ENCODE measurements around the gene SLC24A4. TPM values are rescaled to one million over a fixed set of nuclear protein-coding genes. Genes with fewer than 3 reads are reported as not detected.
"Not testable (repeated sequence)": the region's sequence is repeated elsewhere in the genome, so short reads cannot be mapped to it uniquely, and the experiment has no call there.

The SLC24A4 gene
- total RNA-seq, 2 experiments from 2014 or later, result not detected

- DNase-seq; POLR2A ChIA-PET; H3K9me3 Mint-ChIP-seq; H3K4me3 Mint-ChIP-seq; H3K27me3 Mint-ChIP-seq; H3K27ac Mint-ChIP-seq; H3K36me3 Mint-ChIP-seq (ENCODE audit: low read depth): not testable (repeated sequence)
- CTCF ChIA-PET, result interaction anchor here (0.7 kb wide), 2 partner anchors 328 to 417 kb away, joined by 3 to 4 read pairs; no protein-coding TSS in a partner anchor
- H3K4me1 Mint-ChIP-seq, result peaks cover 60% of the 10 kb centered on the region
These were observed 213.3 kb downstream of the SLC24A4 start for GRCh38 chr14:92536231-92536630.

DNA sequence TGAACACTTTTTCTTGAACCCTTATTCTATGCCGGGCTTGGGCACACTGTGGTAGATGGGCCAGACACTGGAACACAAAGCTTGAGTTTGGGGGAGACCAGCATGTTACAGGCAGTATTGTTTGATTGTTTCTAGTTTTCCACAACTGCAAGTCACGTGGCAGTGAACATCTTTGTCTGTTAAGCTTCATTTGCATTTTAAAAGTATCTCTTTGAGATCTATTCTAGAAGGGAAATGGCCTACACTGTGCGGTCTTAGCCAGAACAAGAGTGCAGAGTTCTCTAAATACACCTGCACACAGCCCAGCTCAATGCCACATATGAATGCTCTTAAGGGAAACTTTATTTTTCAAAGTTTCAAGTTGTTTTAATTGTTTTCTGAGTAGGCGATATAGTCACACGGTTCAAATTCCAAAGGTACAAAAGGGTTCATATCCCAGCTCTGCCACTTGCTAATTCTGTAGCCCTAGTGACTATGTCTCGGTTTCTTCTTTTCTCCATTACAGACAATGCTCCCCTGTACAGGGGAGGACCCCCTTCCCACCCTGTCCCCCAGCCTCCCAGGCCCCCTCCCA, 215.5 kb downstream of the SLC24A4 start:
- H3K4me3 Mint-ChIP-seq, result no peak overlapping the region
- H3K27me3 Mint-ChIP-seq, result peaks cover 1% of the 10 kb centered on the region
- H3K36me3 Mint-ChIP-seq (ENCODE audit: low read depth), result peaks cover 5% of the 10 kb centered on the region
- peaks cover 48% of the 10 kb centered on the region for H3K4me1 Mint-ChIP-seq
- no peak overlapping the region for H3K27ac Mint-ChIP-seq
- CTCF ChIA-PET, result interaction anchor here (0.6 to 1.4 kb wide), 3 partner anchors 9 to 445 kb away, joined by 3 read pairs; no protein-coding TSS in a partner anchor
- H3K9me3 Mint-ChIP-seq, result peaks cover 2% of the 10 kb centered on the region
- DNase-seq, result no peak
- POLR2A ChIA-PET, result no interaction called here

DNA sequence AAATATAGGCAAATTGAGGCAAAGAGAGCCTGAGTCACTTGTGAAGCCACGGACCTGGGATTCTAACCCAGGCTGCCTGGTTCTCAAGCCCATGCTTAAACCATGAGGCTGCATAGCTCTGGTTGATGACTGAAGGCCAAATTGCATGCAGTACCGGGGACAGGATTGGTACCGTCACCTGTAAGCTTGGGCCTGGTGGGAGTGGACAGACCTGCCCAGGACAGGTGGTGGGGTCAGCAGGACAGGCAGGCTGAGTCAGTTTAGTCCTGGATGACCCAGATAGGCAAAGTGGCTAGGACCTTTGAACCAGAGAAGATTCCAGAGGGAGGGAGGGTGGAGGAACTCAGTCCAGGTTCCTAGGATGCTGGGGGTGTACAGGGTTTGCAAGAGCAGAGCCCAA, 216.5 kb downstream of the SLC24A4 start:
- no peak overlapping the region for H3K4me3 Mint-ChIP-seq
- peaks cover 1% of the 10 kb centered on the region for H3K27me3 Mint-ChIP-seq
- peaks cover 2% of the 10 kb centered on the region for H3K9me3 Mint-ChIP-seq
- H3K27ac Mint-ChIP-seq, result no peak overlapping the region
- peaks cover 47% of the 10 kb centered on the region for H3K4me1 Mint-ChIP-seq
- ChIA-PET POLR2A (no interaction called here), CTCF (interaction anchor here (1.1 to 1.4 kb wide), 2 partner anchors 10 to 16 kb away, joined by 3 to 4 read pairs; no protein-coding TSS in a partner anchor)
- no peak for DNase-seq
- H3K36me3 Mint-ChIP-seq (ENCODE audit: low read depth), result peaks cover 5% of the 10 kb centered on the region

- Mint-ChIP-seq H3K36me3 (ENCODE audit: low read depth) (peaks cover 5% of the 10 kb centered on the region), H3K9me3 (peaks cover 2% of the 10 kb centered on the region), H3K27me3 (peaks cover 1% of the 10 kb centered on the region), H3K27ac (no peak overlapping the region), H3K4me1 (peaks cover 43% of the 10 kb centered on the region), H3K4me3 (no peak overlapping the region)
- CTCF ChIA-PET, result interaction anchor here (1.1 kb wide), 1 partner anchor 16 kb away, joined by 4 read pairs; no protein-coding TSS in a partner anchor
- POLR2A ChIA-PET, result no interaction called here
- DNase-seq, result no peak
These were observed 216.9 kb downstream of the SLC24A4 start for GRCh38 chr14:92539875-92540274.

- Mint-ChIP-seq H3K27me3 (peaks cover 1% of the 10 kb centered on the region), H3K27ac (no peak overlapping the region), H3K4me1 (peaks cover 36% of the 10 kb centered on the region), H3K4me3 (no peak overlapping the region), H3K36me3 (ENCODE audit: low read depth) (peaks cover 5% of the 10 kb centered on the region), H3K9me3 (peaks cover 2% of the 10 kb centered on the region)
- ChIA-PET POLR2A (no interaction called here), CTCF (interaction anchor here (1.1 kb wide), 1 partner anchor 15 kb away, joined by 4 read pairs; no protein-coding TSS in a partner anchor)
- no peak for DNase-seq
These were observed 217.6 kb downstream of the SLC24A4 start for GRCh38 chr14:92540472-92541048.

DNA sequence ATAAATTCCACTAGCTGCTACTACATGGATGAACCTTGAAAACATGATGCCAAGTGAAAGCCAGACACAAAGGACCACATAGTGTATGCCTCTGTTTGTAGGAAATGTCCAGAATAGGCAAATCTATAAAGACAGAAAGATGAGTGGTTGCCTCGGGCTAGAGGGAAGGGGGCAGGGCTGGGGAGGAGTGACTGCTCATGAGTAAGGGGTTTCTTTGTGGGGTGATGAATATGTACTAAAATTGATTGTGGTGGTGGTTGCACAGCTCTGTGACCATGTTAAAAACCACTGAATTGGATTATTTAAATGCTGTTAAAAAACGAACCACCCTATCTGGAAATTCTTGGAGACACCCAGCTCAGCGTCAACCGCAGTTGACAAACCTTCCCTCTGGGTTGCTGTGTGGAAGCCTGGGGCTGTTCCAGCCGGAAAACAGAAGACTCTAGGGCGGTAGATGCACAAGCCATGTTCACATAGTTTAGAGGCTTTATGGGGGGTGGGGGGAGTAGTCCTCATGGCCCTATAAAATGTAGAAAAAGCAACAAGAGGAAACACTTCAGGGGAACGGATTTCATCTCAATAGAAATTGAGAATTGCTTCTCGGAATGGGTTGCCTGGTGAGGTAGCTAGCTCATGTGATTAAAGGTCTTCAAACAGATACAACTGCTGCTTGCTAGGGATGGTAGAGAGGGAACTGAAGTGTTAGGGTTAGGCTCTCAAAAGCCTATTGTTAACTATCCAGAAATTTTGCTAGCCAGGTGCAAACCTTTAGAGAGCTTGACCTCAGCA, 220.0 kb downstream of the SLC24A4 start:
- no peaks in the 10 kb centered on the region for H3K27me3 Mint-ChIP-seq
- H3K9me3 Mint-ChIP-seq, result no peaks in the 10 kb centered on the region
- H3K27ac Mint-ChIP-seq, result no peak overlapping the region
- DNase-seq, result no peak
- H3K4me3 Mint-ChIP-seq, result no peak overlapping the region
- ChIA-PET POLR2A (no interaction called here), CTCF (interaction anchor here (0.6 to 1.4 kb wide), 2 partner anchors 28 to 52 kb away, joined by 3 read pairs; no protein-coding TSS in a partner anchor)
- no peaks in the 10 kb centered on the region for H3K36me3 Mint-ChIP-seq (ENCODE audit: low read depth)
- H3K4me1 Mint-ChIP-seq, result peaks cover 26% of the 10 kb centered on the region

- POLR2A ChIA-PET, result no interaction called here
- Mint-ChIP-seq H3K4me1 (peaks cover 17% of the 10 kb centered on the region), H3K9me3 (no peaks in the 10 kb centered on the region)
These were observed 221.2 kb downstream of the SLC24A4 start for GRCh38 chr14:92544051-92544720.

DNA sequence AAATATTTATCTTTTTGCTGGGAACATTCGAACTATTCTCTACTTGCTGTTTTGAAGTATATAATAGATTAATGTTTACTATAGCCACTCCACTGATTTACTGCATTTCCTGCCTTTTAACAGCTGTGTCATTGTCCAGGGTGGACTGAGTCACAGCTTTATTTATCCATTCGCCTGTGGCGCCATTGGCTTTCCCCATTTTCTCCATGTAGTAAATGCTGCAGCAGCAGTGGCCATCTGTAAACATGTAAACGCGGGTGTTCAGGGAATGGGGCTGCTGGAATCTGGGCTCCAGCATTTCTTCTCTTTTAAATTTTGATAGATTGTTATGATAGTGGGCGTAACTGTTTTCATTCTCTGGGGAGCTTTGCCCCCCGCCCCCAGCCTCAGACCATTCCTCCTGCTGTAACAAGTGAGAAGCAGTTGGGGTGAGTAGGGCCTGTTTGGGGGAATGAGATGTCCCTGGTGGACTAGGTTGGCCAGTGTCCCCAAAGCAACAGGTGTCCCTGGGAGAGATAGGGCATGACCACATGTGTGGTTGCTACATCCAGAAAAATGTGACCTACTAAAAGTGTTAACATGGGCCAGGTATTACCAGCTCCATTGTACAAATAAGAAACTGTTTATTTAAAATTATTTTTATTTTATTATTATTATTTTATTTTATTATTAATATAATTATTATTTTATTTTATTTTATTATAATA, 223.5 kb downstream of the SLC24A4 start:
- Mint-ChIP-seq H3K4me3 (no peak overlapping the region), H3K4me1 (peaks cover 13% of the 10 kb centered on the region), H3K27ac (peak overlapping the region; percentile 39), H3K9me3 (no peaks in the 10 kb centered on the region), H3K27me3 (peaks cover 2% of the 10 kb centered on the region), H3K36me3 (ENCODE audit: low read depth) (no peaks in the 10 kb centered on the region)
- CTCF ChIA-PET, result no interaction called here
- no peak for DNase-seq
- POLR2A ChIA-PET, result no interaction called here

More at GRCh38 chr14:92544051-92544720, 221.2 kb downstream of the SLC24A4 start:
- Mint-ChIP-seq H3K36me3 (ENCODE audit: low read depth) (no peaks in the 10 kb centered on the region), H3K4me3 (no peak overlapping the region), H3K27ac (no peak overlapping the region), H3K27me3 (no peaks in the 10 kb centered on the region)
- CTCF ChIA-PET, result interaction anchor here (0.7 to 1.0 kb wide), 2 partner anchors 9 to 48 kb away, joined by 3 to 4 read pairs; no protein-coding TSS in a partner anchor
- DNase-seq, result no peak

DNA sequence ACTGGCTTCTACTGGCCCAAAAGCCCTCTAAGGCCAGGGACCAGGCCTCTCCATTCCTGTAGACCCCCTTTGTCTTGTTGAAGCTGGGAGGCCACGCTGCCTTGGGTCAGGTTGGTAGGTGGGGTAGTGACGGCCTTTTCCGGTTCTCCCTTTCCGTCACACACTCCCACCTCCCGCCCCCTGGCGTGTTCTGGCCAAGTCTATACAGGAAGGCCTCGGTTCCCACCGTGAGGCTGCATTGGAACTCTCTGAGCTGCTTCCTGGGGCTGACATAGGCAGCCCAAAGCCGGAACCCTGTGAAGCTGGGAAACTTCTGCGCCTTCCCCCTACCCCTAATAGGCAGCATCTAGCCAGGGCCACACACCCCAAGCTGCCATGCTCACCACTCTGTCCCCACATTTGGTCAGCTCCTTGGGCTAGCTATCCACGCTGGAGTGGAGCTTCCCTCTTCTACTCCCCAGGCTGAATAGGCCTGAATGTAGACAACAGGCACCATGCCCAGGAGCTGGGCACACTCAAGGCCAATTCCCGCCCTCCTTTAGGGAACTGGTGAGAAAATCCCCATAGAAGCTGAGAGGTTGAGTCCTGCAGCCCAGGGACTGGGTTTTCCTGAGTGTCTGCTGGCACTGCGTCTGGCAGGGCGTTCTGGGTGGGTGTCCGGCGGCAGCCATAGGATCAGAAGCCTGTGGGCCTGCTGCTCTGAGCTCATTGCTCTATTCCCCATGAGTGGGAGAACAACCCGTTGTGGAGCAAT, 226.3 kb downstream of the SLC24A4 start:
- Mint-ChIP-seq H3K9me3 (no peaks in the 10 kb centered on the region), H3K4me1 (peaks cover 23% of the 10 kb centered on the region), H3K36me3 (ENCODE audit: low read depth) (peaks cover 2% of the 10 kb centered on the region), H3K4me3 (no peak overlapping the region), H3K27me3 (peaks cover 10% of the 10 kb centered on the region), H3K27ac (no peak overlapping the region)
- POLR2A ChIA-PET, result no interaction called here
- no peak for DNase-seq
- CTCF ChIA-PET, result interaction anchor here (0.6 to 1.7 kb wide), 4 partner anchors 10 to 28 kb away, joined by 3 to 6 read pairs (median 3); no protein-coding TSS in a partner anchor

GRCh38 chr14:92549859-92550230, 226.9 kb downstream of the SLC24A4 start:
- no peak overlapping the region for H3K27ac Mint-ChIP-seq
- POLR2A ChIA-PET, result no interaction called here

More at GRCh38 chr14:92549859-92550230, 226.9 kb downstream of the SLC24A4 start:
- Mint-ChIP-seq H3K4me1 (peaks cover 23% of the 10 kb centered on the region), H3K27me3 (peaks cover 10% of the 10 kb centered on the region), H3K36me3 (ENCODE audit: low read depth) (peaks cover 2% of the 10 kb centered on the region), H3K9me3 (no peaks in the 10 kb centered on the region), H3K4me3 (no peak overlapping the region)
- CTCF ChIA-PET, result interaction anchor here (1.1 to 1.7 kb wide), 3 partner anchors 11 to 28 kb away, joined by 3 to 6 read pairs (median 3); no protein-coding TSS in a partner anchor
- no peak for DNase-seq

All from activated CD4-positive, alpha-beta T cell treated with anti-CD3 and anti-CD28 coated beads, Interleukin-2, amount 10 ng/mL, durations not matched to agents 7 days and 5 days (primary cell).